ENCODE results near the gene CALN1. TPM values are rescaled to one million over a fixed set of nuclear protein-coding genes. Genes with fewer than 3 reads are reported as not detected.

The CALN1 gene
- total RNA-seq, 1 donor from 2014 or later: 0.20 TPM

- intact Hi-C loops (cut with micrococcal nuclease): no loop called here
Measured at GRCh38 chr7:72048420-72048819, 363.7 kb downstream of the CALN1 start.

GRCh38 chr7:72042855-72043254 lies 369.3 kb downstream of the CALN1 start:
- intact Hi-C loops (cut with micrococcal nuclease): no loop called here

- intact Hi-C loops (cut with micrococcal nuclease): no loop called here
Measured at GRCh38 chr7:72040641-72041040, 371.5 kb downstream of the CALN1 start.

GRCh38 chr7:72039460-72039859 lies 372.7 kb downstream of the CALN1 start:
- intact Hi-C loops (cut with micrococcal nuclease): no loop called here

GRCh38 chr7:72038022-72038732 lies 374.0 kb downstream of the CALN1 start:
- intact Hi-C loops (cut with micrococcal nuclease): no loop called here

GRCh38 chr7:72037516-72037915 lies 374.6 kb downstream of the CALN1 start:
- intact Hi-C loops (cut with micrococcal nuclease): no loop called here

GRCh38 chr7:72035266-72035665 lies 376.9 kb downstream of the CALN1 start:
- intact Hi-C loops (cut with micrococcal nuclease): no loop called here

GRCh38 chr7:72032934-72033333 lies 379.2 kb downstream of the CALN1 start:
- intact Hi-C loops (cut with micrococcal nuclease): no loop called here

GRCh38 chr7:72030994-72031667 lies 381.0 kb downstream of the CALN1 start:
- intact Hi-C loops (cut with micrococcal nuclease): no loop called here

GRCh38 chr7:72028267-72028666 lies 383.9 kb downstream of the CALN1 start:
- intact Hi-C loops (cut with micrococcal nuclease): no loop called here

GRCh38 chr7:72025381-72025960 lies 386.7 kb downstream of the CALN1 start:
- intact Hi-C loops (cut with micrococcal nuclease): no loop called here

- intact Hi-C loops (cut with micrococcal nuclease): no loop called here
Measured at GRCh38 chr7:72023926-72024325, 388.2 kb downstream of the CALN1 start.

- intact Hi-C loops (cut with micrococcal nuclease): no loop called here
Measured at GRCh38 chr7:72021716-72022115, 390.4 kb downstream of the CALN1 start.

- intact Hi-C loops (cut with micrococcal nuclease): no loop called here
Measured at GRCh38 chr7:72020311-72020710, 391.8 kb downstream of the CALN1 start.

- intact Hi-C loops (cut with micrococcal nuclease): no loop called here
Measured at GRCh38 chr7:72019436-72019835, 392.7 kb downstream of the CALN1 start.

GRCh38 chr7:72017756-72018155 lies 394.4 kb downstream of the CALN1 start:
- intact Hi-C loops (cut with micrococcal nuclease): no loop called here

GRCh38 chr7:72016574-72016973 lies 395.6 kb downstream of the CALN1 start:
- intact Hi-C loops (cut with micrococcal nuclease): no loop called here

GRCh38 chr7:72015136-72015535 lies 397.0 kb downstream of the CALN1 start:
- intact Hi-C loops (cut with micrococcal nuclease): no loop called here

GRCh38 chr7:72007018-72007417 lies 405.1 kb downstream of the CALN1 start:
- intact Hi-C loops (cut with micrococcal nuclease): no loop called here

- intact Hi-C loops (cut with micrococcal nuclease): no loop called here
Measured at GRCh38 chr7:72003236-72003635, 408.9 kb downstream of the CALN1 start.

- intact Hi-C loops (cut with micrococcal nuclease): no loop called here
Measured at GRCh38 chr7:71996141-71996540, 416.0 kb downstream of the CALN1 start.

- intact Hi-C loops (cut with micrococcal nuclease): no loop called here
Measured at GRCh38 chr7:71995111-71995510, 417.0 kb downstream of the CALN1 start.

GRCh38 chr7:71991586-71991985 lies 420.6 kb downstream of the CALN1 start:
- intact Hi-C loops (cut with micrococcal nuclease): no loop called here

Measured in T-helper 1 cell treated with Interleukin-12 subunit alpha and Interleukin-12 subunit beta and Interleukin-4 antibody, amounts not matched to agents 30 ng/mL and 1 ng/mL, for 36 hours (primary cell).